Lower leg skin (tissue), 3 donors: Measurements from ENCODE around the gene MRAS.

Experiments used
- POLR2A ChIP-seq, 2 donors: fragments of 450-650 bp; IDR thresholded peaks; one replicate each; pipeline ENCODE4 v1.6.1; 2016 to 2017; ENCODE audit warnings: antibody characterized with exemption in 2 of 2, mild to moderate bottlenecking in 1 of 2, moderate library complexity in 1 of 2
- TF ChIP-seq, protein P1 (sequence below), 3 donors: fragments of 450-650 bp; IDR thresholded peaks; one replicate each; pipeline ENCODE4 v1.5.1; 2016; ENCODE audit warnings: antibody characterized with exemption in 3 of 3, mild to moderate bottlenecking in 3 of 3, moderate library complexity in 2 of 3

DNA sequence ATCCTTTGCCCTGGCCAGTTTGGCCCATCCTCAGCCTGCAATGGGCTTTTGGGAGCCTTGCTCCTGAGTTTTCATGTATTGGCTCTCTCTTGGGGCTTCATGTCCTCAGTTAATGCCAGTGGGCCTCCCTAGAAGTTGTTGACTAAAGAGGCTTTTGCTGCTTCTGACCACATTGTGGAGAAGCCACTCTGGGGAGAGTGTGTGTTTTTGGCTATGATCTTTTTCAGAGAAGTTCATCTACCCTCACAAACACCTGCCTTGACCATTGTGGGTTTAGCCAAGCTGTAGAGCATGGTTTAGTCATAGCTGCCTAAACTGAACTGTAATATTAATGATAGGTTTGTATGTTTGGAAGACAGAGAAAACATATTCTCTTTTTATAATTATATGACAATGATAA, 6.0 kb downstream of the MRAS start:
- TF ChIP-seq POLR2A (IDR thresholded peaks at IDR 0.05) = no peak
- TF ChIP-seq, protein P1, sequence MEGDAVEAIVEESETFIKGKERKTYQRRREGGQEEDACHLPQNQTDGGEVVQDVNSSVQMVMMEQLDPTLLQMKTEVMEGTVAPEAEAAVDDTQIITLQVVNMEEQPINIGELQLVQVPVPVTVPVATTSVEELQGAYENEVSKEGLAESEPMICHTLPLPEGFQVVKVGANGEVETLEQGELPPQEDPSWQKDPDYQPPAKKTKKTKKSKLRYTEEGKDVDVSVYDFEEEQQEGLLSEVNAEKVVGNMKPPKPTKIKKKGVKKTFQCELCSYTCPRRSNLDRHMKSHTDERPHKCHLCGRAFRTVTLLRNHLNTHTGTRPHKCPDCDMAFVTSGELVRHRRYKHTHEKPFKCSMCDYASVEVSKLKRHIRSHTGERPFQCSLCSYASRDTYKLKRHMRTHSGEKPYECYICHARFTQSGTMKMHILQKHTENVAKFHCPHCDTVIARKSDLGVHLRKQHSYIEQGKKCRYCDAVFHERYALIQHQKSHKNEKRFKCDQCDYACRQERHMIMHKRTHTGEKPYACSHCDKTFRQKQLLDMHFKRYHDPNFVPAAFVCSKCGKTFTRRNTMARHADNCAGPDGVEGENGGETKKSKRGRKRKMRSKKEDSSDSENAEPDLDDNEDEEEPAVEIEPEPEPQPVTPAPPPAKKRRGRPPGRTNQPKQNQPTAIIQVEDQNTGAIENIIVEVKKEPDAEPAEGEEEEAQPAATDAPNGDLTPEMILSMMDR (IDR thresholded peaks at IDR 0.05) = no peak
